HG02588 (cell line): ENCODE data around the gene ZNF426.

Source experiments
- ATAC-seq: cut with Tn5 transposase; IDR thresholded peaks from one replicate; pipeline ENCODE4 v1.9.1; 2021; ENCODE audit warnings: mild to moderate bottlenecking, moderate library complexity; ENCODE audit not compliant: unreplicated experiment

ZNF426 gene

DNA sequence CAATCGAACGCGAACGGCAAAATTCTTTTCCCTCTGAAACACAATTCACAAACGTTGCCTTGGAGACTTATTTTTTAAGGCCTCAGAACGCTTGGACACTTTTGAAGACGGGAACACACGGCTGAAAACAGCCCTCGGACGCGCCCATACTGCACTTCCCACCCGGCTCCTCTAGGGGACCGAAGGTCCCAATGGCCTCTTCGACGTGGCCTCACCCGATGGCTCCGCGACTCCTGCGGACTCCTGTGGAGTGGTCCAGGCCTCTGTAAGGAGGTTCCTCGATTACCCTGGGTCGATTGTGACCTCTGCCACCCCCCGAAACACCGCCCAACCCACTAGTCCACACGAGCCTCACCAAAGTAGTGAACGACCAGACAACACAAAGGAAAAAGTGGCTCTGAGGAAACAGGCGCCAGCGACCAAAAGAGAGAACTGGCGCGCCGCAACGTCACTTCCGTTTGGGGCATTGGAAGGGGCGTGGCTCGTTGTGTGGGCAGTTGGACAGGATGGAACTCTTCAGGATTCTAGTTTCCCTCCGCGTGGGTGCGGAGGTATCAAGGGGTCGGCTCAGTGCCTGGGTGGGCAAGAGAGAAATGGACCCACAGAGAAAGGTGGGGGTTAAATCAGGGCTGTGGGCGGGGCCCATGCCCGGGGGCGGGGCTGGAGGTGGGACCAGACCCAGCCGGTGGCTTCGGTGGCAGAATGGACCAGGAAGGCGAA, 40.1 kb downstream of the ZNF426 start, which contains the start of gene ZNF560:
ZNF560 (minus strand) TSS at position 434 of the 720 bp plus-strand sequence. CDS start 23,303 bp downstream, outside the sequence.
- no peak for ATAC-seq

- no peak for ATAC-seq
These were observed 44.3 kb downstream of the ZNF426 start for GRCh38 chr19:9494096-9494495.

DNA sequence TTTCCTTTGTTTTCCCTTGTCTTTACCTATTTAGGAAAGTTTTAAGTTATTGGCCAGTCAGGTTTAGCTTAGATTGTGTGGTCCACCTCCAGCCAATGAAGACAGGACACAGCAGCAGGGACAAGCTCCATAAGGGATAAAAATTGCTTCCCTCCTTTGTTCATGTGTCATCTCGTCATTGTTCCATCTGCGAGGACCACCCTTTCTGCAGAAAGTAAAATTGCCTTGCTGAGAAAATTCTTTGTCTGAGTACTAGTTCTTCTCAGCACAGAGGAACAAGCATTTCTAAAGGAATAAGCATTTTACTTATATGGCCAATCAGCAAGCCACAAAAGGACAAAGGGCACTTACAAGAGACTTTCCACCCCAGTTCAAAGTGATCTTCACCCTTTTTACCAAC, 51.4 kb downstream of the ZNF426 start:
- ATAC-seq, result no peak

GRCh38 chr19:9485140-9485539, 53.3 kb downstream of the ZNF426 start:
- ATAC-seq, result no peak

GRCh38 chr19:9474975-9475374, 63.5 kb downstream of the ZNF426 start:
- ATAC-seq, result no peak
